Urinary bladder (tissue), 4 donors: Measurements from ENCODE around the gene DAGLB. TPM values are rescaled to one million over a fixed set of nuclear protein-coding genes. Genes with fewer than 3 reads are reported as not detected.
"Not testable (repeated sequence)": the region's sequence is repeated elsewhere in the genome, so short reads cannot be mapped to it uniquely, and the experiment has no call there.

ENCODE experiments used
- DNase-seq: peaks from one replicate; pipeline ENCODE4 v3.0.0-alpha.2; 2015; ENCODE audit errors: extremely low spot score
- H3K27ac ChIP-seq: one replicate; pipeline ENCODE4 v1.5.1; 2013; ENCODE audit warnings: low read depth, mild to moderate bottlenecking, moderate library complexity
- H3K36me3 ChIP-seq: one replicate; pipeline ENCODE4 v1.6.1; 2013; ENCODE audit warnings: mild to moderate bottlenecking, moderate library complexity; ENCODE audit not compliant: insufficient read depth
- H3K4me1 ChIP-seq: one replicate; pipeline ENCODE4 v1.6.1; 2013; ENCODE audit warnings: mild to moderate bottlenecking, moderate library complexity; ENCODE audit not compliant: insufficient read depth
- H3K4me3 ChIP-seq: one replicate; pipeline ENCODE4 v1.5.1; 2013; ENCODE audit warnings: low read depth, low read length
- WGBS: extraction: QIAGEN DNeasy Blood & Tissue Kit; methylation state at CpG from one replicate; pipeline ENCODE4 v1.1.7; 2013; 5-methylcytosine and 5-hydroxymethylcytosine counted together
- polyA plus RNA-seq: library from polyadenylated mRNA; stranded (reverse); fragments of 200-250 nt; gene quantifications from one replicate; pipeline ENCODE4 v1.2.3, GENCODE V29; 2013
- total RNA-seq: library from RNA; depleted of rRNA; stranded (reverse); fragments of >200 nt; gene quantifications from one replicate; pipeline ENCODE4 v1.2.3, GENCODE V29; 2014
- donor health status: healthy with polysubstance abuse.
- donor health status: healthy.

The DAGLB gene
- total and polyA plus RNA-seq, 2 donors, result 8.1 to 10.3 TPM

DNA sequence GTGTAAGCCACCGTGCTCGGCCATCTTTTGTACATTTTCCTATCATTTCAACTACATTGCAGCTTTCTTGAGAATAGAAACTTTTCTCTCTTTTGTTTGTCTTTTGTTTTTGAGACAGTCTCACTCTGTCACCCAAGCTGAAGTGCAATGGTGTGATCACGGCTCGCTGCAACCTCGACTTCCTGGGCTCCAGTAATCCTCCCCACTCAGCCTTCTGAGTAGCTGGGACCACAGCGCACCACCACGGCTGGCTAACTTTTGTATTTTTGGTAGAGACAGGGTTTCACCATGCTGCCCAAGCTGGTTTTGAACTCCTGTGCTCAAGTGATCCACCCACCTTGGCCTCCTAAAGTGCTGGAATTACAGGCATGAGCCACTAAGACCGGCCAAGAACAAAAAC, 31.3 kb upstream of the DAGLB start:
- DNase-seq, result no peak
- H3K36me3 ChIP-seq, result no peaks in the 10 kb centered on the region
- H3K4me1 ChIP-seq, result peaks cover 3% of the 10 kb centered on the region
- 90% methylated on average over 8 of the region's 8 CpGs for WGBS
- no peak overlapping the region for H3K4me3 ChIP-seq
- H3K27ac ChIP-seq, result no peak overlapping the region

GRCh38 chr7:6478186-6478585, 30.4 kb upstream of the DAGLB start:
- H3K4me1 ChIP-seq, result peaks cover 3% of the 10 kb centered on the region
- WGBS, result 94% methylated on average over 7 of the region's 7 CpGs
- DNase-seq, result no peak

GRCh38 chr7:6477318-6477660, 29.5 kb upstream of the DAGLB start:
- Histone ChIP-seq H3K27ac (no peak overlapping the region), H3K4me1 (peaks cover 1% of the 10 kb centered on the region), H3K36me3 (no peaks in the 10 kb centered on the region), H3K4me3 (no peak overlapping the region)
- WGBS, result 54% methylated on average over 1 of the region's 1 CpG
- no peak for DNase-seq

More at GRCh38 chr7:6478186-6478585, 30.4 kb upstream of the DAGLB start:
- no peaks in the 10 kb centered on the region for H3K36me3 ChIP-seq
- no peak overlapping the region for H3K4me3 ChIP-seq
- no peak overlapping the region for H3K27ac ChIP-seq

DNA sequence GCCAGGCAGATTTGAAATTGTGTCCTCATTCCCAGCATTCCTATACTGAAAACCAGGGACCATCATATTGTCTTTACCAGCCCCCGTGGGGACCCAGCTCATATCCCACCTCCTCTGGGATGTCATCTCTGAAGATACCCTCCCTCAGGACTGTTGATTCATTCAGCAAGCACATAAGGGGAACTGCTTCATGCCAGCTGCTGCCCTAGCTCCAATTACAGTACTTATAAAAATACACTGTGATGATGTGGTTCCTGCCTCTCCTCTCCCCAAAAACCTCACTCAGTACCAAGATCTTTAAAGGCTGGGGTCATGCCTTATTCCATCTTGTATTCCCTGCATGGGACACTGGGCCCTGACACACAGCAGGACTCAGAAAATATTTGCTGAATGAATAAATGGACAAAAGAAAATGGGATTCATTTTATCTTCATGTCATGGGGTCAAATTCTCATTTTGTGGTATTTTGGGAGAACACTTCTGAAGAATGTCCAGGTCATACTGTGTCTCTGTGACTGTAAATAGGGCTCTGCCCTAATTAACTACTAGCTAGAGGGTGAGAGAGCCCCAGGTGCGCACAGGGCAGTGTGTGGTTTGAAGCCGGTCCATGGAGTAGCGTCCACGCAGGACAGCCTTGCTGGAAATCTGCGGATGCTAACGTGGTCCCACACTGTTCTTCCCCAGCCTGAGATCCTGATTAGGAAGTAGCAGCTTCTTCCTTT, 29.0 kb upstream of the DAGLB start:
- Histone ChIP-seq H3K36me3 (no peaks in the 10 kb centered on the region), H3K4me1 (peaks cover 1% of the 10 kb centered on the region), H3K4me3 (no peak overlapping the region), H3K27ac (no peak overlapping the region)
- WGBS, result 69% methylated on average over 7 of the region's 7 CpGs
- no peak for DNase-seq

DNA sequence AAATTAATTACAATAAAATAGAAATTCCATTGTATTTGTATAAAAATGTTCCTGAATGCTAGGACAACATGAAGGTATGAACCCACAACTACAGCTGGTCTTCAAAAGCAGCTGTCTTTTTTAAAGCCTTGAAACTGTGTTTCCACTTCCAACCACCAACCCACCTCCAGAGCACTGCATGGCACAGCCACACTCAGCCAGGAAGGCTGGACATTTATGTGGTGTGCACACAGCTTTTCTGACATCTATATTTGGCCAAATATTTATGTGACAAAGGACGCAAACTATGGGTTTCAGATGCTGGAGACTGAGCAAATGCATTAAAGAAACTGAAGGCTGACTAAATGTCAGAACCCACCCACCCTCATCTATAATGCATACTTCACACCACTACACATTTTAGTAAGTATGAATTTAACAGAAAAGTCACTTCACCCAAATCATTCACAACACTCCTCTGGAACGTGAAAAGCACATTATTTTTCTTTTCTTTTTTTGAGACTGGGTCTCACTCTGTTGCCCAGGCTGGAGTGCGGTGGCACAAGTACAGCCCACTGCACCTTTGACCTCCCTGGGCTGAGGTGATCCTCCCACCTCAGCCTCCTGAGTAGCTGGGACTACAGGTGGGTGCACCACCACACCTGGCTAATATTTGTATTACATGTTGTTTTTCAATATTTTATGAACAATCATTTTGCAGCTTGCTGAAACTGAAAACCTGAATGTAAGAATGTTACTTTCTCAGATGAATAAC, 27.9 kb upstream of the DAGLB start:
- Histone ChIP-seq H3K36me3 (no peaks in the 10 kb centered on the region), H3K4me1 (peaks cover 1% of the 10 kb centered on the region), H3K4me3 (no peak overlapping the region), H3K27ac (no peak overlapping the region)
- DNase-seq, result no peak
- 75% methylated on average over 3 of the region's 3 CpGs for WGBS

DNA sequence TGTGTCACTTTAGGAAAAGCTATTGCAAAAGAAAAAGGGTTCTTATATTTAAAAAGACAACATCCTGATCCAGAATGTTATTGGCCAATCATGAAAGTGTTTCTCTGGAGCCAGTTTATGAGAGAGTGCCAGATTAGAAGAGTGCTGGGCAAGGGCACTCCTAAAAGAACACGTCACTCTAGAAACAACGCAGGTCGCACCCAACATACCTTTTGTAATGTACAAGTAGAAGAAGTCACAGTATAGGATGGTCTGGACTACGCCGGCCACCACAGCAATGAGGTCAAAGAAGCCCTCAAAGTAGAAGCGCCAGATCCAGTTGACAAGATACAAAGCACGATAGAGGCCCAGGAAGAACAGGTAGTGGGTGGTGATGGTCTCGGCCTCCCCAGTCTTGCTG, 18.1 kb upstream of the DAGLB start:
- peaks cover 2% of the 10 kb centered on the region for H3K36me3 ChIP-seq
- no peaks in the 10 kb centered on the region for H3K4me1 ChIP-seq
- WGBS, result 99% methylated on average over 8 of the region's 8 CpGs
- DNase-seq, result no peak
- no peak overlapping the region for H3K4me3 ChIP-seq
- no peak overlapping the region for H3K27ac ChIP-seq

- not testable (repeated sequence) for DNase-seq, H3K27ac ChIP-seq, H3K36me3 ChIP-seq, H3K4me1 ChIP-seq, H3K4me3 ChIP-seq
- 87% methylated on average over 5 of the region's 5 CpGs for WGBS
Measured at GRCh38 chr7:6463609-6464008, 15.9 kb upstream of the DAGLB start.

DNA sequence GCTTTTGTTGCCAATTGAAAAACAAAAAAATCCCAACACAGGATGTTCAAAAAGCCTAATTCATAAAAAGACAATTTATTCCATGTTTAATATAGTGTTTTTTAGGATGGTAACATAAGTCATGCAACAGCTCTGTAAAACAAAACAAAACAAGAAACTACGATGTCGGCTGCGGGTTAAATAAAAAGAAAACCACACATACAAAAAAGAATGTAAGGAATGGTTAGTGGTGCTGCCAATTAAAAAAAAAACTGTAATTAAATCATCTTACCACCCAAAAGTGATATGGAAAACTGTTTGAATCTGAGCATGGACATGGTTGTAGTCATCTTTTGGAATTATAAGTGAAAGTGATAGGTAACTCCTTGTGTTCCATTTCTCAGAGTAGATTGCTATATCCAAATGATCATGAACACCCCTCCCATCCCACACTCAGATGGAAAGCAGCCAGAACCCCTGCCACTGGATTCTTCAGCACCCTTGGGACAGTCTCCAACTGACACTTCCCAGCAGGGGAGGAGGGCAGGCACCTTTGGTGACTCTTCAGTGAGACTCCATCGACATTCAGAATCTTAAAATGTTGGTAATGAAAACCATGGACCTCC, 14.3 kb upstream of the DAGLB start:
- DNase-seq, result no peak
- WGBS, result 61% methylated on average over 4 of the region's 4 CpGs
- Histone ChIP-seq H3K4me1 (no peaks in the 10 kb centered on the region), H3K4me3 (no peak overlapping the region), H3K27ac (no peak overlapping the region), H3K36me3 (peaks cover 2% of the 10 kb centered on the region)

DNA sequence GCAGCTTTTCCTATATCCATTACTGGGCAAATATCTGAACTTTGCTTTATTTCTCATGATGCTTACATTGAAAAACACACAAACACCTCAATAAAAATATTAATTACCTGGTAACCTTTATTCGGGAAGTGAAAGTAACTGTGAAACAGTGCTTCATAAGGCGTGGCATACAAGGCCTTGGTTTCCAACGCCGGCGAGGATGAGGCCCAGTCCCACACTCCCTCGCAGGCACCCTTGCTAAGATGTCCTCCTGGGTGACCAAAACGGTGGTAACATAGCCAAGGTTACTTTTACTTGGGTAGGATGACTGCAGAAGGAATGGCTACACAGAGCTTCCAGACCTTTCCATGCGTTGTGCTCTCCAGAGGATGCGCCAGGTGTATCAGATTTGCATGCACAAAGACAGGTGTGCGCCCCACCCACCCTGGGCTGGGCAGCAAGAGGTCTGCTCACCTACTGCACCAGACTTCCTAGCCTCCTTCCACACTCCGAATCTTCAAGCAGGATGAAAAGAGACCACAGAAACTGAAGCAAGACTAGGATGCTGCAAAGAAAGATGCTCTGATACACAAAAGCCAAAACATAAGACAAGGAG, 13.3 kb upstream of the DAGLB start:
- Histone ChIP-seq H3K4me1 (no peaks in the 10 kb centered on the region), H3K36me3 (peaks cover 2% of the 10 kb centered on the region), H3K27ac (no peak overlapping the region), H3K4me3 (no peak overlapping the region)
- no peak for DNase-seq
- WGBS, result 92% methylated on average over 11 of the region's 11 CpGs

DNA sequence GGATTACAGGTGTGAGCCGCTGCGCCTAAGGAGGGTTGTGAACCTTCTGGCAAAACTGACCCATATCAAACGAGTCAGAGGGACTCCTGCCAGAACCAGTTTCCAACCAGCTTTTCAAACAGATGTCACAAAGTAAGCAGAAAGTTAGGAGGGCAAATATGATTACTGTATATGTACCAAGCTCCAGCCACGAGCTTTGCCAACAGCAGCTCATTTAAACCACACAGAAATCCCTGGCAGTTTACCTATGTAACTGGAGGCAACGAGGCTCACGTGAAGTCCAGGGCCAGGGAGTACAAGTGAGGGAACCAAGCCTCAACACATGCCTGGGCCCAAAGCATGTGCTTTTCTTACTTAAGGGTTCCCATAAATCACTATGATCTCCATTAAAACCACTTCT, 12.5 kb upstream of the DAGLB start:
- no peak for DNase-seq
- WGBS, result 75% methylated on average over 6 of the region's 6 CpGs
- Histone ChIP-seq H3K27ac (no peak overlapping the region), H3K36me3 (no peaks in the 10 kb centered on the region), H3K4me3 (no peak overlapping the region), H3K4me1 (no peaks in the 10 kb centered on the region)

DNA sequence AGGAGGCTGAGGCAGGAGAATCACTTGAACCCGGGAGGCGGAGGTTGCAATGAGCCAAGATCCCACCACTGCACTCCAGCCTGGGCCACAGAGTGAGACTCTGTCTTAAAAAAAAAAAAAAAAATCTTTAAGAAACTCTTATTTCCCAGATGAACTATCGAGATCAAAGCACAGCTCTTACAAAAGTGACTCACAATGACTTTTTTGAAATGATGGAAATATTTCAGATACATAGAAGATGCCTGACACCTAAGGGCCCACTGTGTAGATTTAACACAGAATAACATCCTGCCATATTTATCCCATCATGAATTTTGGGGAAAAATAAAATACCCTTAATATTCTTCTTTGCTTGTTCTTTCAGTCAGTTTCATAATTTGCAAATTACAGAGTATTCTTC, 10.9 kb upstream of the DAGLB start:
- DNase-seq, H3K27ac ChIP-seq, H3K4me3 ChIP-seq, H3K36me3 ChIP-seq, H3K4me1 ChIP-seq: not testable (repeated sequence)
- WGBS, result 86% methylated on average over 3 of the region's 3 CpGs

DNA sequence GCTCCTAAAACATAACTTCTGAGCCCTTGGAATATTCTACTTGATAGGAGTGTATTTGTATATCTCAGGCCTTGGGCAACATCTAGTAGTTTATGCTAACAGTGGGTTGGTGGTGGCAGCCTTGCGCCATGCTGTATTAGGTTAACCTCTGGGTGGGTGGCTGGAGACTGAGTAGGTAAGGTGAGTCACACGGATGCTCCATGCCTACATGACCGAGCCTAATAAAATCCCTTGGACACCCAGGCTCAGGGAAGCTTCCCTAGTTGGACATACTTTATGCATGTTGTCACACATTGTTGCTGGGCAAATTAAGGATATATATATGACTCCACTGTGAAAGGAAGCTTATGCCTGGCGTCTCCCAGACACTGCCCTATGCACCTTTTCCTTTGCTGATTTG, 6.0 kb upstream of the DAGLB start:
- no peak for DNase-seq
- no peaks in the 10 kb centered on the region for H3K4me1 ChIP-seq
- WGBS, result 69% methylated on average over 4 of the region's 4 CpGs
- H3K27ac ChIP-seq, result no peak overlapping the region
- H3K36me3 ChIP-seq, result no peaks in the 10 kb centered on the region
- H3K4me3 ChIP-seq, result no peak overlapping the region

GRCh38 chr7:6451224-6451705, 3.5 kb upstream of the DAGLB start:
- DNase-seq, result no peak
- 88% methylated on average over 6 of the region's 6 CpGs for WGBS
- Histone ChIP-seq H3K27ac (no peak overlapping the region), H3K36me3 (no peaks in the 10 kb centered on the region), H3K4me3 (no peak overlapping the region), H3K4me1 (no peaks in the 10 kb centered on the region)

DNA sequence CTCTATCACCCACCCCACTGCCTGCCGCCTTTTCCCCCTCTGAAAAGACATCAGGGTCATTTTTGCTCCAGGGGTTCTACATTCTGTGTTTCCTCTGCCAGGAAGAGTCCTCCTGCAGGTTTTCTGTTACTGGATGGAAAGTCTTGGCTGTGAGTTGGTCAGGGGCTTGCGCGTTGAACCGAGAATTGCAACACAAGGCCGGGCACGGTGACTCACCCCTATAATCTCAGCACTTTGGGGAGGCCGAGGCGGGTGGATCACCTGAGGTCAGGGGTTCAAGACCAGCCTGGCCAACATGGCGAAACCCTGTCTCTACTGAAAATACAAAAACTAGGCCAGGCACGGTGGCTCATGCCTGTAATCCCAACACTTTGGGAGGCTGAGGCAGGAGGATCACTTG, 2.8 kb upstream of the DAGLB start:
- DNase-seq, H3K36me3 ChIP-seq, H3K4me3 ChIP-seq, H3K4me1 ChIP-seq, H3K27ac ChIP-seq: not testable (repeated sequence)
- WGBS, result 83% methylated on average over 9 of the region's 10 CpGs
